HUDEP-2 (cell line): ENCODE measurements around the gene PCGF3.
"Not testable (repeated sequence)": the region's sequence is repeated elsewhere in the genome, so short reads cannot be mapped to it uniquely, and the experiment has no call there.

Source experiments
- DNase-seq, 76 experiments: peaks; one replicate each; lab custom pipeline; 2025; ENCODE audit not compliant: unreplicated experiment in 76 of 76; lab: John Stamatoyannopoulos, UW

Gene PCGF3

DNA sequence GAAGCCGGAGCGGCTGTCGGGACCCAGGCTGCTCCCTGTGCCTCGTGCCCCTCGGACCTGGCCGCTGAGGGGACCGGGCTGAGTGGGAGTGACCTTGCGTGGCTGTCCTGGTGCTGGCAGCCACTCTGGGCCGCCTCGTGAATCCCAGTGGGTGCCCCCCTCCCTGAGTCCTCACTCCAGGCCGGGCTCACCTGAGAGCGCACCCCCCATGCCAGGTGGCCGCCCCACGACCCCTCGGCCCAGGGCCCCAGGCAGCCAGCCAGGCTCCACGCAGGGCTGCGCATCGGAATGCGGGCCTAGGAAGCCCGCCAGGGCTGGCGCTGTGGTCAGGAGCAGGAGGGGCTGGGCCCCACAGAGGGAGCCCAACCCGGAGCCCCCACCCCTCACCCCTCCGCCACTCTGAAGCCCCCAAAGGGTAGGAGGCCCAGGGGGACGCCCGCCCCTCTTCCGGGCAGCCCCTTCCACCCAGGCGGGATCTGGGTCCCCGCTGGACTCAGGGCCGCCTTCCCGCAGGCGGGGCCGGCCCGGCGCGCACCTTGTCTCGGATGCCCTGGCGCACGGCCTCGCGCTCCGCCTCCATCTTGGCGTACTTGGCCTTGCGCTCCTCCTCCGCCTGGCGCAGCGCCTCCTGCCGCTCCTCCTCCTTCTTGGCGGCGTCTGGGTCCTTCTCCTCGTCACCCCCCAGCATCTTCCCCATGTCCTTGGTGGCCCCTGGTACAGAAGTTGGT lies 86.4 kb downstream of the PCGF3 start:
- DNase-seq = peak in 14 of 76 experiments; percentile 6 to 47 (median 15)

DNA sequence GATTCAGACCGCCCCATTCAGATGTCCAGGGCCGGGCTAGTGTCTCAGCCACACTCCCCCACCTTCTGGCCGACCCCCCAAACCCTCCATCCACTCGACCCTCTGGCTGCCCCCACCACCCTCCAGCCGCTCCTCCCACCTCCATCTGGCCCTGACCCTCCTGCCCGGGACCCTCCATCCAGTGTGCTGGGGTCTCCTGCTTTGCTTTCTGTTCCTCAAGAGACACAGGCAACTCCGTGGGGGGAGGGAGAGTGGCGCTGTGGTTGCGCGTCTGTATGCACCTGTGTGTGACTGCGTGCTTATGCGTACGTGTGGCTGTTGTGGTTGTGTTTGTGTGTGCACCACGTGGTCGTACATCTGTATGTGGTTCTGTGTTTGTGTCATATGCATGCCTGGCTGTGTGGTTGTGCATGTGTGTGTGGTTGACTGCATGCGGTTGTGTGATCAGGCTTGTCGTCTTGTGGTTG lies 87.0 kb downstream of the PCGF3 start:
- no peak for DNase-seq

DNA sequence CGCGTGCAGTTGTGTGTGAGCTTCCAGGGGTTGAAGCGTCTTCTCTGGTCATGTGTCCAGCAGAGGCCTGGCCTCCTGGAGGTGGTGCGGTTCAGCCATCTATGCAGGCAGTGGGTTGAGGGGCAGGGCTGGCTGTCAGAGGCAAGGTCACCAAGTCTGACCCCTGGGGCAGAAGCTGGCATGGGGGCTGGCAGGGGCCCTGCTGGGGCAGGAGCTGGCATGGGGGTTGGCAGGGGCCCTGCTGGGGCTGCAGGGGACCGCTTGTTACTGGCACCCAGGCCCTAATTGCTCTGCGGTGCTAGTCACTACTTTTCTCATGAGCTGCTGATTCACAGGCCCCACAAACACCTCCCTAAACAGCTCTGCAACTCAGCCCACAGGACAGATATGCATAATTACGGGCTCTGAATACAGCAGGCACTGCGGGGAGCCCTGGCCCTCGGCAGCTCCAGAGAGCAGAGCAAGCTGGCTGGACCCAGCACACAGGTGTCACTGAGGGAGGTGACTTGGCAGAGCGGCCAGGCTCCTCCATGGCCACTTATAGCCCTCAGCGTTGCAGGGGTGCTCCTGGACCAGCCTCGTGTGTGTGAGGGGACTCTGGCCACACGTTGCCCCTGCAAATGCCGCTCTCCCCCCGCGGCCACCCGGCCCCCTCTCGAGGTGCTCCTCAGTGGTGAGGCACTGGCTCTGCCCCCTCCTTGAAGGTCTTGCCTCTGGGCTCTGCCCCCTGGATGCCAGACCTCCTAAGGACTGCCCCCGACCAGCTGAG lies 87.6 kb downstream of the PCGF3 start:
- peak in 3 of 76 experiments; percentile 9 to 29 (median 9) for DNase-seq

DNA sequence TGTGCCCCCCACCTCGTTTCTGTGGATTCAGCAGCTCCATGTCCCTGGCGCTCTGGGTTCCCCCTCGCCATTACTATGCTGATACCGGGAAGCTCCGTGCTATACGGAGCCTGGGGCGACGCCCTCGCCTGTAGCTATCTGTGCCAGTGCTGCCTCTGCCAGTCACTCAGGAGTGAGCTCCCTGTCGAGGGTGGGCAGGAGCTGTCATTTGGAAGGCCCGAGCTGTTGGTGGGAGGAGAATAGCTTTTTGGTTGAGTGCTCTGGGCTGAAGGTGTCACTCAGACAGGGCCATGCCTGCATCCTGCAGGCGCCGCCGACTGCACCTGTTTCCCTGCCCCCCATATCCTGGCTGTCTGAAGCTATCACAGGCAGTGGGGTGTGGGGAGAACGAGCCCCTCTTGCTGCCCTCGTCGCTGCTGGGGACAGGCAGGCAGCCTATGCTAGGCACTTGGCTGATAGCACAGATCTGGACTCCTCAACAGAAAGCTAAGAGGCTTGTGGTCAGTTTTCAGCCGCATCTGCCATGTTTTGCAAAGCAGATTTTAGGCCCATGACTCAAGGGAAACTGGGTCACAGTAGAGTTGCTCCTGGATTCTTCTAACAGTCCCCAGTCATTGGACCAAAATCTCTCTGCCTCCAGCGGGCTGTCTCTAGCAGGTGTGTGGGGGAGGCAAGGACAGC lies 88.4 kb downstream of the PCGF3 start:
- DNase-seq = peak in 1 of 76 experiments; percentile 7

DNA sequence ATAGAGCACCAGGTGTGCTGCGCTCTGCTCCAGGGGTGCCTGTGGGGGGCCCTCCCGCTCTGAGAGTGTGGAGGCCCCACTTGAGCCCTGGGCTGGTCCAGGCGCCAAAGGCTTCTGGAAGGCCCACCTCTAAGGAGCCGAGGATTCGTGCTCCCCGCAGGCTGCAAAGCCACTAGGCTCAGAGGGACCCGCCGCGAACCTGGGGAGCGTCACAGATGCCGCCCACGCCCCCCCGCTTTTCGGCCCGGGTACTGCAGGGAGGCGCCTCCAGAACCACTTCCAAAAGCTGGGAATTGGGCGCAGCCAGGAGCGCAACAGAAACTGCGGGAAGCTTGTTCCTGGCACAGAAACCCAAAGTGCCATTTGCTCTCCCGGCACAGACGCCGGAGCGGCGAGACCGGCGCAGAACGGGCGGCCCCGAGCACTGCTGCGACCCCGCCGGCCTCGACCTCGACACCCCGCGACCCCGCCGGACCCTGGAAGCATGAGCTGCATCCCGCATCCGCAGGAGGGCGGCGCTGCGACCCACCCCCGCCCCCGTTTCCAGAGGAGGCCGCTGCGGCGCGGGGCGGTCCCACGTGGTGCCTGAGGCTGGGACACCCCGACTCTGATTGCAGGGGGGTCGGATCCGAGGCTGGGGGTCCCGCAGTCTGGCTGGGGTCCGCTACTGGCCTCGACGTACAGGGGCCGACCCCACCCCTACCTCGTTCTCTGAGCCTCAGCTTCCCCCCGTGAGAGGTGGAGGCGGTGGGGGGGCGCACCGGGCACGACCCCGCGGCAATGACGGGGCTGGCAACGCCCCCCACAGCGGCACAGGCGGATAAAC lies 89.5 kb downstream of the PCGF3 start:
- DNase-seq = no peak

DNA sequence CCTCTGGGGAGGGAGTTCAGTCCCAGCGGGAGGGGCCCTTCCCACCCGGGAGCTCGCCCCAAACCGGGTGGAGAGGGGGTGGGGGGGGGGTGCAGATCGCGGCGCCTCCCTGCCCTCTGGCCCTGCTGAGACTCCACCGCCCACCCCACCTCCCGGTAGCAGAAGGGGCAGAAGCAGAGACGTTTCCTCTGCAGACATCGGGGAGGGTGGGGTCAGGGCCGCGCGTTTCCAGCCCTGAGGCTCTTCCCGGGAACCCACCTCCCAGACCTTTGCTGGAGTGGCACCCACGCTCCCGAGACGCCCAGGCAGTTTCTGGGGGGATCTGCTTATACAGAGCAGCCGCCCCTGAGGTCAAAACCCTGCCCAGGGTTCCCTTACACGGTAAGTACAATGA lies 90.1 kb downstream of the PCGF3 start:
- no peak for DNase-seq

DNA sequence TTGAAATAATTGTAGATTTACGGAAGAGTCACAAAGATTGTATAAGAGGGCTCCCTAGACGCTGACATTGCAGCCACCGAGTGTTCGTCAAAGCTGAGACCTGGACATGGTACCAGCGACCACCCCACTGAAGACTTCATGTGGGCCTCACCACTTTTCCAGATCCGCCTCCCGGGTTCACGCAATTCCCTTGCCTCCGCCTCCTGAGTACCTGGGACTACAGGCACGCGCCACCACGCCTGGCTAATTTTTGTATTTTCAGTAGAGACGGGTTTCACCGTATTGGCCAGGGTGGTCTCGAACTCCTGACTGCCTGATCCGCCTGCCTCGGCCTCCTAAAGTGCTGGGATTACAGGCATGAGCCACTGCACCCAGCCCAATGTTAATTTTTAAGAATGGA lies 90.6 kb downstream of the PCGF3 start:
- no peak for DNase-seq

DNA sequence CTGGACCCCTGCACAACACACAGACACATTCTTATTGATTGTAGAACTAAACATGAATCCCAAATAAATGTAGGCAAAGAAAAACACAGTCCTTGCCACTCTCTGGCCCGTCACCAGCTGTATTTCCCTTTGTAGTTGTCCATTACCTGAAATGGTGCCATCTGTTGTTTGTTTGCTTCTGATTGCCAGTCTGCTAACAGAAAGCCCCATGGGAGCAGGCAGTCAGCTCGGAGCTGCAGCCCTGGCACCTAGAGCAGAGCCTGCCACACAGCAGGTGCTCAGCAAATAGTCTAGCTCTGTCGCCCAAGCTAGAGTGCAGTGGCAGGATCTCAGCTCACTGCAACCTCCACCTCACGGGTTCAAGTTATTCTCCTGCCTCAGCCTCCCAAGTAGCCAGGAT lies 91.4 kb downstream of the PCGF3 start:
- DNase-seq = no peak

DNA sequence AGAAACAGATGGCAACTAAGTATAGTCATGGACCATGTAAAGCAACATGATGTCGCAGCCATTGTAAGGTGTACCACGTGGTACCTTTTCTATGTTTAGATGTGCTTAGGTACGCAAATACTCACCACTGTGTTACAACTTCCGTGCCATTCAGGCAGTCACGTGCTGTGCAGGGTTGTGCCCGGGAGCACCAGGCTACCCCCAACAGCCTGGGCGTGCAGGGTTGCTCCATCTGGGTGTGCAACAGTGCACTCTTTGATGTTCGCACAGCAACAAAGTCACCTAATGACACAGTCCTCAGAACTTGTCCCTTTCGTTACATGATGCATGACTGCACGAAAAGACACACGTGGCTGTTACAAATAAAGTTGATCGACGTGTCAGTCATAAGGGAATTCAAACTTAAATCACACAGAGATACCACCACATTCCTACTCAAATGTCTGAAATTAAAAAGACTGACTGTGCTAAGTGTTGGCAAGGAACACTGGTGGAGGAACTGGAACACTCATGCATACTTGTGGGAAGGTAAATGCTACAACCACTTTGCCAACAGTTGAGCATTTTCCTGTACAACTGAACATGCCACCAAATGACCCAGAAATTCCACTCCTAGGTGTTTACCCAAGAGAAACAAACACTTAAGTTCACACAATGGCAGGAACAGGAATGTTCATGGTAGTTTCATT lies 95.9 kb downstream of the PCGF3 start:
- DNase-seq = no peak

DNA sequence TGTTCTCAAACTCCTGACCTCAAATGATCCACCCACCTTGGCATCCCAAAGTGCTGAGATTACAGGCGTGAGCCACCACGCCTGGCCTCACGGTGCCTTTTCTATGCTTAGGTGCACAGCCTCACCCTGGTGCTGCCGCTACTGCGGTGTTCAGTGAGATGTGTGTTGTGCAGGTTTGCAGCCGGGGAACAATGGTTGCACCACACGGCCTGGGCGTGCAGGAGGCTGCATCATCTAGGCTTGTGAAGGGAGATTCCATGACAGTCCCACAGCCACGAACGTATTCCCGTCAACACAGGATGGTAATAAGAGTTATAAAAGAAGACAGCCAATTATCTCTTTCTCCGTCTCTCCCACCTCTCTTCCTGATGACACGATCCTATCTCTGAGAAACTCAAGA lies 98.3 kb downstream of the PCGF3 start:
- DNase-seq = no peak

DNA sequence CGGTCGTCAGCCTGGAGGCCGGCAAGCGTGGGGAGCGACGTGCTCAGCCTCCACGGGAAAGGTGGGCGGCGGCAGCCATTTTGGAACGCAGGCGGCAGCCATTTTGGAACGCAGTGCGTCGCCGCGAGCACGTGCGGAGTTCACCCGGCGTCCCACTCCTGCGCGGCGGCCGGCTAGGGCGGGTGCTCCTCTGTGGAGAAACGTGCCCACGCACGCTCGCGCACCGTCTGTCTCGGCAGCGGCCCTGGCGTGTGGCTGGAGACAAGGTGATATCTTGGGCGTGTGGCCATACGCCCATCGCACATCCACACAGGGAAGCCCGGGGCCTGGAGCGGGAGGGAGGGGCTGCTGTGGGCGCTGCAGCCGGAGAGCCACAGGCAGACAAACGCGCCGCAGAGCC lies 99.2 kb downstream of the PCGF3 start:
- DNase-seq = no peak

DNA sequence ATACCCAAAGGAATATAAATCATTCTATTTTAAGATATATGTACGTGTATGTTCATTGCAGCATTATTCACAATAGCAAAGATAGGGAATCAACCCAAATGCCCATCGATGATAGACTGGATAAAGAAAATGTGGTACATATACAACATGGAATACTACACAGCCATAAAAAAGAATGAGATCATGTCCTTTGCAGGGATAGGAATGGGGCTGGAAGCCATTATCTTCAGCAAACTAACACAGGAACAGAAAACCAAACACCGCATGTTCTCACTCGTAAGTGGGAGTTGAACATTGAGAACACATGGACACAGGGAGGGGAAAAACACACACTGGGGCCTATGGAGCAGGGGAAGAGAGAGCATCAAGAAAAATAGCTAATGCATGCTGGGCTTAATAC lies 101.3 kb downstream of the PCGF3 start:
- DNase-seq = not testable (repeated sequence)

DNA sequence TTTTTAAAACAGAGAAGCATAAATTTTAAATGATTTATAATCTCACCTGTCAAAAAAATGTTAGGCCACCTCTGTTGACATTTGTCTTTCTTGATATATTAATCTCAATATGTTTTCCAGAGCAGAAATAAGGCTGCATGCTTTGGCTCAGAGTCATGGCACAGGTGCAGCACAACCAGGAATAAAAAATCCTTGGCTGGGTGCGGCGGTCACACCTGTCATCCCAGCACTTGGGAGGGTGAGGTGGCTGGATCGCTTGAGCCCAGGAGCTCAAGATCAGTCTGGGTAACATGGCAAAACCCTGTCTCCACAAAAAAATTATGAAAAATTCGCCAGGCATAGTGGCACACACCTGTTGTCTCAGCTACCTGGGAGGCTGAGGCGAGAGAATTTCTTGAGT lies 102.2 kb downstream of the PCGF3 start:
- DNase-seq = no peak

DNA sequence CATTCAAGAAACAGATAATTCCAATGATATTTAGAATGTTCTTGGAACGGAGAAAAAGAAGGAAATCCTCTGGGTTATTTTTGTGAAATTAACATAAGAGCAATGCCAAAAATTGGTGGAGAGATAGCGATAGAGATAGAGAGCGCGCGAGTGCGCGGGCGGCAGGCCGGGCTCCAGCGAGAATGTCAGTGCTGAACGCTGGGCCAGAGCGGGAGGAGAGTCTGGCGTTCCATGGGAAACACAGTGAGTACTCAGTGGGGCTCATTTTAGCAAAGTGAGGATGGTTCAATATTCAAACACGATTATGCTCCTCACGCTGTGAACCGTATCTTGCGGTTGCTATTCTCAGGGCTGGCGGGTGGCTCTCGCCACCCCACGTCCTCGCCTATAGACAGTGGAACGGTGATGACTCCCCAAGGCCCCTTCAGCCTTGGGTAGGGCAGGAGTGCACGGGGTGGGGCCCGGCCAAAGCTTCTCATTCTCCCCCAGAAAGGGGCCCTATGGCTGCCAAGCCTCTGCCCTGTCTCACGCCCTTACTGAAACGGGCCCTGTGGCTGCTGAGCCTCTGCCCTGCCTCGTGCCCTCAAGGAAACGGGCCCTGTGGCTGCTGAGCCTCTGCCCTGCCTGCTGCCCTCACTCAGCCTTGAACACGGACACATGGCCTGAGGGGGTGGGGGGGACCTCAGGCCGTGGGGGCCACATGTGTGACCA lies 103.4 kb downstream of the PCGF3 start:
- DNase-seq = no peak

DNA sequence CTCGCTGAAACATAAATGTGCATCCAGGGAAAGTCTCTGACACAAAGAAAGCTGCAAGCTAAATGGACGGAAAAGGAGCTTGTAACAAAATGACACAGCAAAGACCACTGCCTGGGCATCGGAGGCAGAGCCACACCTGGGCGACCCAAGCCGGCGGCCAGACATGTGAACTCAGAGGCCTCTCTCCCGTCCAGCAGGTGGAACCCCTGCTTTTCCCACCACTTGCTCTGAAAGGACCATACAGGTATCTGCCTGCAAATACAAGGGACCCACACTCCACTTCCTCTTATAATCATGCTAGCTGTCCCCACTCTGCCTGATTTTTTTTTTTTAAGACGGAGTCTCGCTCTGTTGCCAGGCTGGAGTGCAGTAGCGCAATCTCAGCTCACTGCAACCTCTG lies 108.3 kb downstream of the PCGF3 start:
- no peak for DNase-seq

DNA sequence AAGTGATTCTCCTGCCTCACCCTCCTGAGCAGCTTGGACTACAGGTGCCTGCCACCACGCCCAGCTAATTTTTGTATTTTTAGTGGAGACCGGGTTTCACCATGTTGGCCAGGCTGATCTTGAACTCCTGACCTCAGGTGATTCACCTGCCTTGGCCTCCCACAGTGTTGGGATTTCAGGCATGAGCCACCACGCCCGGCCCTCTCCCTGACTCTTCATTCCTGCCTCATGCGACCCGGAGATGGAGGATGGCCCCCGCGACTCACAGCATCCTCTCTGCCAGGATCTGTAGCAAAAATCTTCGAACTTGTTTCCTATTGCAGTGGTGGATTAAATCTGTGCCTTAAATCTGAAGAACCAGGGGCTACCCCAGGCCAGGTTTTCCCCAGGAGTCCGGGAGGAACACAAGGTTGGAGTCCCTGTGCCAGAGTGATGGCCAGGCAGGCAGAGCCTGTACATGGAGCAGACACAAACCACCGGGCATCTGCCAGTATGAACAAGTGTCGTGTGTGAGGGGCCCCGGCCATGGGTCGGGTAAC lies 108.7 kb downstream of the PCGF3 start:
- DNase-seq = no peak

DNA sequence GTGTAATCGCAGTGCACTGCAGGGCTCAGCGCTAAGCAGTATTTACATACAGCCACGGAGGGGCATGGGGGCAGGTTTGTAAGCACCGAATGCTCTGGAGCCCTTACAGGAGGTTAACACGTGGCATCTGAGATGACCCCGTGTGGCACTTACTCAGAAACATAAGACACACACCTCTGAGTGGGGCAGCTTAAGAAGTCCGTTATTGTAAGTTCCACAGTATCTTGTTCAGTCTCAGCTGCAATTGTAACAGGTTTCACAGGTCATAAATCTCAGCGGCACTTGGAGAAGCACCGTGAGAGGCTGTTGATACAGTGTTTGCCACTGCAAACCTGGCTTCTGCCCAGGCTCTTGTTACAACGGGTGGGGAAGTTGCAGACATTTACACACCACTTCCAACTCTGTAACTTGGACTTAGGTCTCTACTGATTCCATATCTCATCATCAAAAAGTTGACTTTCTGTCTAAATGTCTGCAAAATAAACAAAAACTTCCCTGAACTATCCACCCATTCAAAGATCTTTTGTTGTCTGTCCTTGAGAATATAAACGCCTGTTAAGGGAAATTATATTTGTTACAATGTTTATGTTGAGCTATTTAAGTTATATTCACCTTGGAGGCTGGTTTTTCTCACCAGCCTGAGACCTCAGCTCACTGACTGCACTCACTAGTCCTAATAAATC lies 110.0 kb downstream of the PCGF3 start:
- no peak for DNase-seq

DNA sequence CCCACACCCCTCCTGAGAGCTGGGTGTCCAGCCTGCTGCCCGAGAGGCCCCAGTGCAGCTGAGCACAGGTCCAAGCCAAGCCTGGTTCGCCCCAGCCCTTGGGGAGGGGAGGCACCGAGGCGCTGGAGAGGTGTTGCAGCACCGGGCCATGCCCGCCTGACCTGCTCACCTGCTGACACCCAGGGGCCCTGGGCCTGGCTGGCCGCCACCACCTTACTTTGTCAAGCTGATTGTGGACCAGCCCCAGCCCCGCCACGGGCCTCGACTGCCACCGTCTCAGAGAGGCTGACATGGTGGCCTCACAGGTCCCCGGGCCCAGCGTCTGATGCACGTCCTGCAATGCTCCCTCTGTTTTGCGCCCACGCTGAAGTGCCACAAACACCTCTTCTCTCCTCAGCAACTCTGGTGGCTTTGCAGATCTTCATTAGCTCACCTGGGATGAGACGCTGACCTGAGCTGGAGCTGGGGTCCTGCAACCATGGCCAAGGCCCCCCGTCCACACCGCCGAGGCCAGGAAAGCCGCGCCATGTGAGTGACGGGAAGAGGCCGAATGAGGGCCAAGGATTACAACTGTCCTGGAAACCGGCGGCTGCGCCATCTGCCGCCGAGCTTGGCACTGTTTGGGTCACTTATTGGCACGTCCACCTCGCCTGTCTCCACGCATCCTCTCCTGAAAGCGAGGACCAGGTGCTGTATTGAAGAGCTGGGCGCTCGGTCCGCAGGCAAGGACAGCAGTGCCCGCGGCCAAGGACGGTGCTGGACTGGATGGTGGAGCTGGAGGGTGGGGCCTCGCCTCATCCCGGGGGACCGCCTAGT lies 112.7 kb downstream of the PCGF3 start:
- no peak for DNase-seq
